ENCODE measurements around the gene SPCS2. TPM values are rescaled to one million over a fixed set of nuclear protein-coding genes. Genes with fewer than 3 reads are reported as not detected.
"Not testable (repeated sequence)": the region's sequence is repeated elsewhere in the genome, so short reads cannot be mapped to it uniquely, and the experiment has no call there.

Gene SPCS2
- total RNA-seq, 1 experiment from 2014 or later = 21.1 TPM

DNA sequence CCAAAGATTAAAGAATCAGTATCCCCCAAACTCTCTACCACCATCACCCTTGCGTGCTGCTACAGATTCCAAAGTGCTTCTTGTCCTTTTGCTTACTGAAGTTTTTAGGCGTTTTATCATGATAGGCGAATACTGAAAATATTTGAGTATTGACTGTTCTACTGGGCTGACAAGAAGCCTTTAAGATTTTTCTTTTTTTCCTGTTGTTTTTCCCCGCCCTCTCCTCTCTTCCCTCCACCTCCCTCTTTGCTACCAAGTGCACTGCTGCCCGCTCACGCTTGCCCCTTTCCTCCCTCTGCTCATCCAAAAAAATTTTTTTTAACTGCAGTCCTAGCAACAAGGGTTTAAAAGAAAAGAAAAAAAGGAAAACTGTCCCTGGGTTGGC lies 679 bp downstream of the SPCS2 start:
- no peak for DNase-seq (ENCODE audit: low read depth)

- DNase-seq (ENCODE audit: low read depth) = no peak
These were observed 1.4 kb downstream of the SPCS2 start for GRCh38 chr11:74950374-74950969.

- no peak for DNase-seq (ENCODE audit: low read depth)
These were observed 2.2 kb downstream of the SPCS2 start for GRCh38 chr11:74951226-74951625.

DNA sequence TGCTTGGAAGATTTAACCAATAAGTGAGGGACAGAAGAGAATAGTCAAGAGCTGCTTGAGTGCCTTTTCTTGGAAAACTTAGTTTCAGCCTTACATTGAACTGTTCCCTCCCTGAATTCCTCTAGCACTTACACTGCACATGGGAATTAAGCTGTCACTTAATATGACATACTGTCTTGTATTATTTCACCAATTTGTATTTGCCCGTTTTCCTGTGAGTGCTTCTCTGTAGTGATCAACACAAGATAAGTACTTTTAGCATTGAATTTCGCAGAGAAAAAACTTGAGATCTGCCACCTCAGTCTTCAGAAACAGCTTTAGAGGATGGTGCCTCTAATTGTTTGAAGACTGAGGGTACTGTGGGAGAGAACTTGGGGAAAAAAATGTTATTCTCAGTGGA lies 3.7 kb downstream of the SPCS2 start:
- DNase-seq (ENCODE audit: low read depth) = no peak

GRCh38 chr11:74953451-74953850 lies 4.4 kb downstream of the SPCS2 start:
- DNase-seq (ENCODE audit: low read depth) = no peak

DNA sequence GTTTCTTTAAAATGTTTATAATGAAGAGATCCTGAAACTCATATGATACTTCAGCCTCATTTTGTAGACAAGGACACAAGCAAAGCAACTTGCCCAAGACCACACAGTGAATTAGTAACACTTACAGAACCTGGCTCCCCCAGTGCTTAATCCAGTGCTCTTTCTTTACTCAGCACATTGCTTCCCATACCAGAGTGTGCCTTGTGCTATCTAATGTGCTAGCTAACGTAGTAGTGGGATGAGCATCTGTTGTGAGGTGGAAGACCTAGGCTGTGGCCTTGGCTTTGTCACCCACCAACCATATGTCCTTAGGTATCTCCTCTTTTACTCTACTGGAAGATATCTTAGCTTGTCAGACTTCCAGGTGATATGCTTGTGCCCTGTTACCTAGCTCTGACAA lies 5.1 kb downstream of the SPCS2 start:
- DNase-seq (ENCODE audit: low read depth) = no peak

DNA sequence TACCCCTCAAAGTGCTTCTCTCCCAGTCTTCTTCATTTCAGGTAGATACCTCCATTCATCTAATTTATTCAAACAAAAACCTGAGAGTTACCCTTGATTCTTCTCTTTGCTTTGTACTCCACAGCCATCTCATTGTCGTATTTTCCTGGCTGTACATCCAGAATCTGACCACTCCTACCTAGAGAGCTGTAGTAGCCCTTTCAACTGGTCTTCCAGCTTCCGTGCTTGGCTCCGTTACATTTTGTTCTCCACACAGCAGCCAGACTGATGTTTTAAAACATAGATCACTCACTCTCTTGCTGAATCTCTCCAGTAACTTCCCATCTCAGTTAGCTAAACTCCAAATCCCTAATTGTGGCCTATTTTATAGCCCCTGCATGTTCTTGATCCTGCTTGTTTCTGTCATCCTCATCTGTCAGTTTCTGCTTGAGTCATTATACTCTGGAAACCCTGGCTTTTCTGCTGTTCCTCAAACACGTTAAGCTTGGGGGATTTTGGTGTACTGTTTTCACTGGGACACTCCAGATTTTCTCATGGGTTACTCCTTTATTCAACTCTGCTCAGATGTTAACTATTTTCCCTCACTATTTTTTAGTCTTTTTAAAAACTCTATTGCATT lies 7.4 kb downstream of the SPCS2 start:
- DNase-seq (ENCODE audit: low read depth) = no peak

DNA sequence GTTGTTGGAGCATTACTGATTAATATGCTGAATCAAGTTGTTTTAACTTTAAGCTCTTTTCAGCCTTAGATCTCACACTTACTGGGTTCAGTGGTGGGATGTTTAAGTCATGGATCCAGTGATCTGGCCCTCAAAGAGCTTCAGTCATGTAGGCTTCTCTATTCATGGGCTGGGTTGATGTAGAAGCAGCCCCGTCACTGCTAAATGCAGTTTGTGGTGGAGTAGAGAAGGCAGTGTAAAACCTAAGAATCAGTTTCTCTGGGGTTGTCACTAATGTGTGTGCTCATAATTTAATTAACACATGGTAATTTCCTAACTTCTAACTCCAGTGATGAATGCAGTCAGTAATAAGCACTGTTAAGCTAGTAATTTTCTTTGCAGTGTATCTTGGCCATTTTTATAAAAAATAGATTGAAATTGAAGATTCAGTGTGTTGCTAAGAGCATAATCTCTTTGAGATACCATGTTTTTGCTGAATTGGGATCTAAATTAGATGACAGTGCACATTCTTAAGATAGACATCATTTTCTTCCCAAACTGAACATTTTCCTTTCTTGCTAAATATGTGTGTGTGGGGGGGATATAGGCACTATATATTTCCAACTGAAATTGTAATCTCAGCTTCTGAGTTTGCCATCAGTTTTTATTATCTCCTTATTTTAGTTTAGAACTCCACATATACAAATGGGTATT lies 9.0 kb downstream of the SPCS2 start:
- DNase-seq (ENCODE audit: low read depth) = no peak

- DNase-seq (ENCODE audit: low read depth) = not testable (repeated sequence)
These were observed 11.1 kb downstream of the SPCS2 start for GRCh38 chr11:74960128-74960527.

DNA sequence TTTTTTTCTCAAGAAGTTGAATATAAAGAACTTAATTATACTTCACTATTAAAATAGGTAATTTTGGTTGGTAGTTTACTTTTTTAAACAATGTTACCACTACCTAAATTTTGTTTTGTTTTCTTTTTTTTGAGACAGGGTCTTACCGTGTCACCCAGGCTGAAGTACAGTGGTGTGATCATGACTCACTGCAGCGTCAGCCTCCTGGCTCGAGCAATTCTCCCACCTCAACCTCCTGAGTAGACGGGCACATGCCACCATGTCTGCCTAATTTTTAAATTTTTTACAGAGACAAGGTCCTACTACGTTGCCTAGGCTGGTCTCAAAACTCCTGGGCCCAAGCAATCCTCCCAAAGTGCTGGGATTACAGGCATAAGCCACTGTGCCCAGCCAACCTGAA lies 17.6 kb downstream of the SPCS2 start:
- DNase-seq (ENCODE audit: low read depth) = peak; percentile 82

DNA sequence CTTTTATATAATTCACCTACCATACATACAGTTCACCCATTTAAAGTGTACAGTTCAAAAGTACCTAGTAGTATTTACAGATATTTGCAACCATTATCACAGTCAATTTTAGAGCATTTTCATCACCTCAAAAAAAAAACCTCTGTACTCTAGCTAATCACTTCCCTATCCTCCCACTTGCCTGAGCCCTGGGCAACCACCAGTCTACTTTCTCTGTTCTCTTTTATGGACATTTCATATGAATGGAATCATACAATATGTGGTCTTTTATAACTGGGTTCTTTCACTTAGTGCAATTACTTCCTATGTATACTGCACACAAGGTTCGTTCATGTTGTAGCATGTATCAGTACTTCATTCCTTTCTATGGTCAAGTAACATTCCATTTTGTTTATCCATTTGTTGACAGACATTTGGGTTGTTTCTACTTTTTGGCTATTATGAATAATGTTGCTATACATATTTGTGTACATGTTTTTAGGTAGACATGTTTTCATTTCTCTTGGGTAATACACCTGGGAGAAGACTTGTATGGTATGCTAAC lies 21.9 kb downstream of the SPCS2 start:
- DNase-seq (ENCODE audit: low read depth) = no peak

GRCh38 chr11:74971424-74971823 lies 22.4 kb downstream of the SPCS2 start:
- DNase-seq (ENCODE audit: low read depth) = no peak

GRCh38 chr11:74978041-74978440 lies 29.0 kb downstream of the SPCS2 start:
- DNase-seq (ENCODE audit: low read depth) = no peak

DNA sequence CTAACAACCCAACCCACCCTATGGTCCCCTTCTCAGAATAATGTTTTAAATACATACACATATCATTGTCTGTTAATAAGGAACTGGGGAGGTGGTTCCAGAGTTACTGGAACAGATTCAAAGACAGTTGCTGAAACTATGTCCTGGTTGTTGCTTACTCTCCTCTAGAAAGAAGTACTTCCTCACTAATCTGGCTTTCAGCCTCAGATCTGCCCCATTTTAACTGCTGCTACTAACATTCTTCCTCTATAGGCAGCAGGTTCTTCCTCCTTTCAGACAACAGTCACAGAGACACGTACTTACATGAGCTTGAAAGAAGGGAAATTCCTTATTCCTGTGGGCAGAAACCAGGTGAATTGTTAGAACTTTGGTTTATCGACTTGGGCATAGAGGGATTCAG lies 31.6 kb downstream of the SPCS2 start:
- DNase-seq (ENCODE audit: low read depth) = no peak

DNA sequence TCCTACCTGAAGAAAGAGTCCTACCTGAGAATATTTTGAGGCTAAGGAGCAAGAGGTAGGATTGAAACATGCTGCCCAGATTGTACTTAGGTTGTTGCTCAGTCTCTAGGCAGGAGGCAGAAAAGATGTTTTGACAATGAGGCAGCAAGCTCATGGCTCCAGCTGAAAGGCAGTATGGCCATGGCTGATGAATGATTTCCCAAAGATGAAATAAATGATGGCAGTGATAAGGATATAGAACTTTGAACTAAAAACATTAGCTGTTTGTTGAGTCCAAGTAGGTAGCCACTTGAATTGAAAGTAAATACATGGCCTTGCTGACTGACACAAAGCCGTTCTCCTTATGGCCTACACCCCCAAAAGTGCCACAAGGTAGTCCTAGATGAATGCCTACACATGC lies 32.8 kb downstream of the SPCS2 start:
- no peak for DNase-seq (ENCODE audit: low read depth)

GRCh38 chr11:74984070-74984469 lies 35.0 kb downstream of the SPCS2 start:
- no peak for DNase-seq (ENCODE audit: low read depth)

DNA sequence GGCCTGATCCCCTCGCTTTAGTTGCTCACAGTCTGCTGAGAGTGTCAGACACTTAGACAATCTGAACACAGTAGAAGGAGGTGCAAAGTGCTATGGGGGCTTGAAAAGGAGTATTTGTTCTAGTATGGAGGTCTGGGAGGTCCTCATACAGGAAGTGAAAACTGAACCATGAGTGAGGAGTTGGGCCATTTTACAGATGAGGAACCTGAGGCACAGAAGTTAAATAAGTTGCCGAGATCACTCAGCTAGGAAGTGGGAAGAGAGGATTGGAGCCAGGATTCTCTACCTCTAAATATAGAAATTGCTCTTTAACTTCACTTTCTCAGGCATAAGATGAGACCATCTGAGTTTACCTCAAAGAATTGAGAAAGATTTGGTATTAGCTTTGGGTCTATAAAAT lies 35.7 kb downstream of the SPCS2 start:
- DNase-seq (ENCODE audit: low read depth) = no peak

GRCh38 chr11:74988541-74989259 lies 39.6 kb downstream of the SPCS2 start, which contains the start of gene NEU3:
TSS of gene NEU3 (plus strand) at chr11:74988933. CDS start at chr11:74989061, 128 bp downstream.
- DNase-seq (ENCODE audit: low read depth) = peak; percentile 91

GRCh38 chr11:74989260-74989638 lies 40.2 kb downstream of the SPCS2 start:
- peak; percentile 7 for DNase-seq (ENCODE audit: low read depth)

GRCh38 chr11:74990150-74990549 lies 41.1 kb downstream of the SPCS2 start:
- not testable (repeated sequence) for DNase-seq (ENCODE audit: low read depth)

GRCh38 chr11:74990941-74991340 lies 41.9 kb downstream of the SPCS2 start:
- DNase-seq (ENCODE audit: low read depth) = no peak

- DNase-seq (ENCODE audit: low read depth) = no peak
These were observed 43.8 kb downstream of the SPCS2 start for GRCh38 chr11:74992852-74993251.
